ENCODE measurements around the gene FLOT1. TPM values are rescaled to one million over a fixed set of nuclear protein-coding genes. Genes with fewer than 3 reads are reported as not detected.

The FLOT1 gene
- total and polyA plus RNA-seq, 2 of the 13 experiments (the other 11 are each of a cell fraction or from before 2014, with no cell fraction given) = 82.3 to 130 TPM

GRCh38 chr6:30709101-30709868 is 33.2 kb downstream of the FLOT1 start:
- Histone ChIP-seq H3K27me3 (ENCODE audit: control insufficient read depth in 1 of 2, insufficient read depth in 2 of 2, low read length in 2 of 2) (no peaks in the 10 kb centered on the region), H2AFZ (ENCODE audit: low read length) (no peak overlapping the region), H3K4me3 (replicated peaks in 1 of 3; ENCODE audit: insufficient read depth in 1 of 3, low read depth in 2 of 3, low read length in 3 of 3) (no peak overlapping the region), H3K36me3 (replicated peaks in 1 of 2; ENCODE audit: control insufficient read depth in 1 of 2, insufficient read depth in 2 of 2, low read length in 2 of 2) (peaks cover 25 to 73% of the 10 kb centered on the region in 2 experiments), H3K4me2 (ENCODE audit: low read depth, low read length) (no peak overlapping the region), H4K20me1 (ENCODE audit: insufficient read depth, low read length) (no peaks in the 10 kb centered on the region), H3K4me1 (ENCODE audit: insufficient read depth, low read length) (peaks cover 7% of the 10 kb centered on the region; the same call in 1 of the 2 replicates), H3K79me2 (ENCODE audit: insufficient read depth, low read length) (no peaks in the 10 kb centered on the region), H3K9me3 (ENCODE audit: low read length) (no peaks in the 10 kb centered on the region), H3K9ac (ENCODE audit: insufficient read depth, low read depth, low read length) (no peak overlapping the region), H3K27ac (ENCODE audit: extremely low read length, insufficient read depth, low read length) (no peak overlapping the region)
- no peak for DNase-seq (ENCODE audit: low spot score)
- no peak for FAIRE-seq
- TF ChIP-seq ZNF235 (CRISPR knock-in tag; IDR thresholded peaks at IDR 0.05; ENCODE audit: borderline replicate concordance) (no peak), PTBP1 (IDR thresholded peaks at IDR 0.05; ENCODE audit: low read depth, low read length, poor library complexity, severe bottlenecking) (no peak), NCOA5 (CRISPR knock-in tag; IDR thresholded peaks at IDR 0.05) (no peak), ZNF772 (CRISPR knock-in tag; IDR thresholded peaks at IDR 0.05) (no peak), HES4 (CRISPR knock-in tag; IDR thresholded peaks at IDR 0.05; ENCODE audit: borderline replicate concordance) (no peak), PLRG1 (conservative IDR thresholded peaks at IDR 0.05) (no peak), ZNF317 (CRISPR knock-in tag; IDR thresholded peaks at IDR 0.05) (no peak), KLF16 (CRISPR knock-in tag; IDR thresholded peaks at IDR 0.05) (no peak), ZNF740 (CRISPR knock-in tag; IDR thresholded peaks at IDR 0.05) (no peak), ZNF143 (CRISPR knock-in tag; IDR thresholded peaks at IDR 0.05) (no peak)
- ChIA-PET CTCF (ENCODE audit: low intra/inter-chr PET ratio, low total read pairs) (no interaction called here), POLR2A (interaction anchor here (1.1 kb wide), 1 partner anchor 18 kb away, joined by 3 read pairs; the partner anchor contains the start of gene NRM)
- no peak for ATAC-seq
- intact Hi-C loops (cut with micrococcal nuclease; ENCODE audit: unreplicated experiment) (no loop called here), in situ Hi-C loops (cut with HindIII; ENCODE audit: extremely low pct_ligation_motif_present, low pct_unique_long_range_greater_than_20kb) (no loop called here)
- no TSS peak for BruUV-seq (replicated peaks)
- 100% methylated on average over 2 of the region's 2 CpGs for WGBS (ENCODE audit: low lambda C conversion rate)
